DND-41 (cell line): ENCODE data around the gene SENP6.

Experiments
- EZH2 ChIP-seq: IDR thresholded peaks from 3 replicates; pipeline ENCODE4 v1.6.1; 2012; ENCODE audit warnings: borderline replicate concordance, low read depth, mild to moderate bottlenecking, moderate library complexity, low read length, inconsistent platforms; ENCODE audit not compliant: severe bottlenecking
- TF ChIP-seq, protein P1 (sequence below): IDR thresholded peaks from 2 replicates; pipeline ENCODE4 v1.5.1; 2012; ENCODE audit warnings: borderline replicate concordance, low read length, moderate library complexity, mild to moderate bottlenecking; ENCODE audit not compliant: poor library complexity, severe bottlenecking; ENCODE audit errors: extremely low read depth

DNA sequence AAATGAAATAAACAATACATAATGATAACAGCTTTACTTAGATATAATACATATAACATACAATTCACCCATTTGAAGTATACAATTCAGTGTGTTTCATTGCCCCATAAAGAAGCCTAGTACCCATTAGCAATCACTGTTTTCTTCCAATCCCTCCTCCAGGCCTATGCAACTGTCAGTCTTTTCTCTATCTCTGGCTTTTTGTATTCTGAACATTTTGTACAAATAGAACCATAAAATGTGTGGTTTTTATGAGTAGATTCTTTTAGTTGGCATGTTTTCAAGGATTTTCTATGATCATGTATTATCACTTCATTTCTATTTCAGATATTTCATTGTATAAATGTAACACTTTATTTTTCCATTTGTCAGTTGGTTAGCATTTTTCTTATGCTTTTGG is 92.7 kb downstream of the SENP6 start:
- TF ChIP-seq, protein P1, sequence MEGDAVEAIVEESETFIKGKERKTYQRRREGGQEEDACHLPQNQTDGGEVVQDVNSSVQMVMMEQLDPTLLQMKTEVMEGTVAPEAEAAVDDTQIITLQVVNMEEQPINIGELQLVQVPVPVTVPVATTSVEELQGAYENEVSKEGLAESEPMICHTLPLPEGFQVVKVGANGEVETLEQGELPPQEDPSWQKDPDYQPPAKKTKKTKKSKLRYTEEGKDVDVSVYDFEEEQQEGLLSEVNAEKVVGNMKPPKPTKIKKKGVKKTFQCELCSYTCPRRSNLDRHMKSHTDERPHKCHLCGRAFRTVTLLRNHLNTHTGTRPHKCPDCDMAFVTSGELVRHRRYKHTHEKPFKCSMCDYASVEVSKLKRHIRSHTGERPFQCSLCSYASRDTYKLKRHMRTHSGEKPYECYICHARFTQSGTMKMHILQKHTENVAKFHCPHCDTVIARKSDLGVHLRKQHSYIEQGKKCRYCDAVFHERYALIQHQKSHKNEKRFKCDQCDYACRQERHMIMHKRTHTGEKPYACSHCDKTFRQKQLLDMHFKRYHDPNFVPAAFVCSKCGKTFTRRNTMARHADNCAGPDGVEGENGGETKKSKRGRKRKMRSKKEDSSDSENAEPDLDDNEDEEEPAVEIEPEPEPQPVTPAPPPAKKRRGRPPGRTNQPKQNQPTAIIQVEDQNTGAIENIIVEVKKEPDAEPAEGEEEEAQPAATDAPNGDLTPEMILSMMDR: no peak
- TF ChIP-seq EZH2: no peak
